Measurements from ENCODE around the gene CPNE5. TPM values are rescaled to one million over a fixed set of nuclear protein-coding genes. Genes with fewer than 3 reads are reported as not detected.

CPNE5 gene
- total RNA-seq, 1 donor from 2014 or later: 2.2 TPM

Other genes starting within 250 kb of the CPNE5 start
- gene SRSF3, start 245.1 kb downstream of the CPNE5 start, total RNA-seq: 477 and 489 TPM in 2 replicates
- 54.7 and 56.2 TPM in 2 replicates for gene CDKN1A, start 160.7 kb downstream of the CPNE5 start, total RNA-seq
- 0.07 TPM in 2 replicates for gene RAB44, start 141.6 kb downstream of the CPNE5 start, total RNA-seq
- 41.1 and 42.6 TPM in 2 replicates for gene PPIL1, start 35.4 kb upstream of the CPNE5 start, total RNA-seq
- 45.1 and 46.2 TPM in 2 replicates for gene C6orf89, start 46.5 kb upstream of the CPNE5 start, total RNA-seq
- 0.14 and 0.16 TPM in 2 replicates for gene PI16, start 115.3 kb upstream of the CPNE5 start, total RNA-seq
- gene MTCH1, start 146.8 kb upstream of the CPNE5 start, total RNA-seq: 120 and 125 TPM in 2 replicates
- 2.0 and 2.6 TPM in 2 replicates for gene FGD2, start 166.2 kb upstream of the CPNE5 start, total RNA-seq

All from T-helper 2 cell treated with Interferon-gamma antibody and Interleukin-4, amounts not matched to agents 100 ng/mL and 5 ng/mL, for 36 hours (primary cell).